ENCODE results near the gene CCM2L.

DNA sequence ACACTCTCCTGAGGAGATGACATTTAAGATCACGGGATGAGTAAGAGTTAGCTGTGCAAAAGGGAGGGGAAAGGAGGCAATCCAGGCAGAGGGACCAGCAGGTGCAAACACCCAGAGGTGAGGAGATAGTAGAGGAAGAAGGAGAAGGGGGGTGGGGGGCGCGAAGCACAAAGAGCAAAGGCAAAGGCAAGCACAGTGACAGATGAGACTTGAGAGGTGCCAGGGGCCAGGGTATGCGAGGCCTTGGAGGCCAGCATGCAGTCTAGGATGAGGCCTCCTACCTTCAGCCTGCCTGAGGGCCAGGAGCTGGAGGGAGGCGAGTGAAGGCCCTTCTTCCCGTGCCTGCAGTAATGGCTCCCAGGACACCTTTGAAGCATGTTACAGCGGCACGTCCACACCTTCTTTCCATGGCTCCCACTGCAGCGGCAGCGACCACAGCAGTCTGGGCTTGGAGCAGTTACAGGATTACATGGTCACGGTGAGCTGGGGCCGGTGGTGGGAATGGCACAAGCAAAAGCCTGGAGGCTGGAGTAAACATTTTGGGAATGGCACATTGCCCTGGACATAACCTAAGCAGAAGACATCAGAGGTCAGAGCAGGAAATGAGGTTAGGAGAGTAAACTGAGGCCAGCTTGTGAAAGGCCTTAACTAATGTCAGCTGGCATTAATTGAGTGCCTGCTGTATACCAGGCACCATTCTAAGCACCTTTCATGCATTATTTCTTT is 18.6 kb downstream of the CCM2L start:
- TF ChIP-seq POLR2A (IDR thresholded peaks at IDR 0.05), result no peak
- TF ChIP-seq, protein P1, sequence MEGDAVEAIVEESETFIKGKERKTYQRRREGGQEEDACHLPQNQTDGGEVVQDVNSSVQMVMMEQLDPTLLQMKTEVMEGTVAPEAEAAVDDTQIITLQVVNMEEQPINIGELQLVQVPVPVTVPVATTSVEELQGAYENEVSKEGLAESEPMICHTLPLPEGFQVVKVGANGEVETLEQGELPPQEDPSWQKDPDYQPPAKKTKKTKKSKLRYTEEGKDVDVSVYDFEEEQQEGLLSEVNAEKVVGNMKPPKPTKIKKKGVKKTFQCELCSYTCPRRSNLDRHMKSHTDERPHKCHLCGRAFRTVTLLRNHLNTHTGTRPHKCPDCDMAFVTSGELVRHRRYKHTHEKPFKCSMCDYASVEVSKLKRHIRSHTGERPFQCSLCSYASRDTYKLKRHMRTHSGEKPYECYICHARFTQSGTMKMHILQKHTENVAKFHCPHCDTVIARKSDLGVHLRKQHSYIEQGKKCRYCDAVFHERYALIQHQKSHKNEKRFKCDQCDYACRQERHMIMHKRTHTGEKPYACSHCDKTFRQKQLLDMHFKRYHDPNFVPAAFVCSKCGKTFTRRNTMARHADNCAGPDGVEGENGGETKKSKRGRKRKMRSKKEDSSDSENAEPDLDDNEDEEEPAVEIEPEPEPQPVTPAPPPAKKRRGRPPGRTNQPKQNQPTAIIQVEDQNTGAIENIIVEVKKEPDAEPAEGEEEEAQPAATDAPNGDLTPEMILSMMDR (IDR thresholded peaks at IDR 0.05), result no peak

All from lower leg skin (tissue), 3 donors.